GM12891 (cell line): ENCODE data around the gene LY6G6C.

Experiments
- DNase-seq: peaks from one replicate; pipeline ENCODE4 v3.0.0; 2011; ENCODE audit warnings: low spot score; ENCODE audit not compliant: insufficient read length
- FAIRE-seq: peaks from 2 replicates; lab custom pipeline; 2011; peaks lifted over from hg19 to GRCh38; lab: Jason Lieb, UNC
- PAX5 ChIP-seq: IDR thresholded peaks from 2 replicates; pipeline ENCODE4 v1.6.1; 2011; ENCODE audit warnings: low read length, moderate library complexity, mild to moderate bottlenecking; ENCODE audit not compliant: insufficient read depth, severe bottlenecking
- POLR2A ChIP-seq: IDR thresholded peaks from 2 replicates; pipeline ENCODE4 v1.6.1; 2011; ENCODE audit warnings: low read depth, low read length, control low read depth
- POLR2AphosphoS5 ChIP-seq: IDR thresholded peaks from 2 replicates; pipeline ENCODE4 v1.6.1; 2011; ENCODE audit warnings: low read depth, low read length, control low read depth
- POU2F2 ChIP-seq: IDR thresholded peaks from 2 replicates; pipeline ENCODE4 v1.6.1; 2011; ENCODE audit warnings: low read depth, mild to moderate bottlenecking, control low read depth, low read length, moderate library complexity
- SPI1 ChIP-seq: IDR thresholded peaks from 2 replicates; pipeline ENCODE4 v1.6.1; 2011; ENCODE audit warnings: low read depth, low read length, control low read depth
- TAF1 ChIP-seq: IDR thresholded peaks from 2 replicates; pipeline ENCODE4 v1.6.1; 2011; ENCODE audit warnings: low read depth, low read length, control low read depth

The LY6G6C gene

GRCh38 chr6:31734821-31735406 lies 13.4 kb upstream of the LY6G6C start:
- no peak for DNase-seq
- TF ChIP-seq POLR2AphosphoS5: peak; percentile 1; the same call in 1 of the 2 replicates
- TF ChIP-seq POLR2A: no peak
- 0 out of 2 replicates have a peak, but pooled peaks have one; percentile 8 for TF ChIP-seq TAF1
- peak; percentile 41; the same call in 1 of the 2 replicates for TF ChIP-seq SPI1
- TF ChIP-seq PAX5: no peak
- peak; percentile 80; the same call in 1 of the 2 replicates for TF ChIP-seq POU2F2
- FAIRE-seq: peak; percentile 80

- no peak for TF ChIP-seq POLR2A
- no peak for TF ChIP-seq PAX5
- no peak for TF ChIP-seq TAF1
- TF ChIP-seq SPI1: no peak
- TF ChIP-seq POU2F2: no peak
- TF ChIP-seq POLR2AphosphoS5: no peak
- DNase-seq: peak; percentile 65
- no peak for FAIRE-seq
Measured at GRCh38 chr6:31734247-31734820, 12.8 kb upstream of the LY6G6C start.

- DNase-seq (no peak), FAIRE-seq (no peak)
- TF ChIP-seq POU2F2 (no peak), TAF1 (no peak), SPI1 (no peak), PAX5 (no peak), POLR2AphosphoS5 (no peak), POLR2A (no peak)
Measured at GRCh38 chr6:31733734-31734133, 12.2 kb upstream of the LY6G6C start.

- TF ChIP-seq SPI1 (no peak), TAF1 (no peak)
- no peak for DNase-seq
- FAIRE-seq: no peak
Measured at GRCh38 chr6:31732029-31732428, 10.5 kb upstream of the LY6G6C start.

- FAIRE-seq (no peak), DNase-seq (no peak)
- TF ChIP-seq POU2F2: no peak
- TF ChIP-seq SPI1: no peak
- TF ChIP-seq POLR2AphosphoS5: no peak
- no peak for TF ChIP-seq PAX5
- no peak for TF ChIP-seq POLR2A
- no peak for TF ChIP-seq TAF1
Measured at GRCh38 chr6:31730631-31731086, 9.1 kb upstream of the LY6G6C start.

- FAIRE-seq (peak; percentile 82), DNase-seq (peak; percentile 64)
- TF ChIP-seq POLR2A (no peak), POLR2AphosphoS5 (peak; percentile 65; the same call in 1 of the 2 replicates)
Measured at GRCh38 chr6:31729979-31730630, 8.6 kb upstream of the LY6G6C start.

- FAIRE-seq (peak; percentile 86), DNase-seq (peak; percentile 52)
- TF ChIP-seq POLR2A: 0 out of 2 replicates have a peak, but pooled peaks have one; percentile 6
- no peak for TF ChIP-seq POLR2AphosphoS5
- TF ChIP-seq SPI1: no peak
Measured at GRCh38 chr6:31729515-31729978, 8.0 kb upstream of the LY6G6C start.

- DNase-seq (peak; percentile 69), FAIRE-seq (no peak)
- no peak for TF ChIP-seq PAX5
- 0 out of 2 replicates have a peak, but pooled peaks have one; percentile 43 for TF ChIP-seq POU2F2
Measured at GRCh38 chr6:31728767-31729514, 7.4 kb upstream of the LY6G6C start, which contains the start of gene DDAH2. Gene DDAH2 (minus strand): TSS chr6:31729299. CDS start chr6:31729161, 138 bp downstream.

GRCh38 chr6:31727717-31728671 lies 6.4 kb upstream of the LY6G6C start:
- DNase-seq: no peak
- no peak for FAIRE-seq
- no peak for TF ChIP-seq TAF1
- TF ChIP-seq PAX5: no peak
